Measurements from ENCODE around the gene PCDH9.

- TF ChIP-seq CTCF (IDR thresholded peaks at IDR 0.05) (no peak), POLR2A (IDR thresholded peaks at IDR 0.05) (no peak), POLR2AphosphoS5 (IDR thresholded peaks at IDR 0.05; ENCODE audit: insufficient read depth in 1 of 2, low read depth in 1 of 2) (no peak)
Observed at GRCh38 chr13:66661336-66661735, 568.8 kb downstream of the PCDH9 start.
